GM18519 (cell line): ENCODE data around the gene TCERG1.

ENCODE experiments used
- ATAC-seq: cut with Tn5 transposase; IDR thresholded peaks from one replicate; pipeline ENCODE4 v1.9.1; 2021; ENCODE audit warnings: mild to moderate bottlenecking, moderate library complexity; ENCODE audit not compliant: unreplicated experiment, low FRiP score

The TCERG1 gene

DNA sequence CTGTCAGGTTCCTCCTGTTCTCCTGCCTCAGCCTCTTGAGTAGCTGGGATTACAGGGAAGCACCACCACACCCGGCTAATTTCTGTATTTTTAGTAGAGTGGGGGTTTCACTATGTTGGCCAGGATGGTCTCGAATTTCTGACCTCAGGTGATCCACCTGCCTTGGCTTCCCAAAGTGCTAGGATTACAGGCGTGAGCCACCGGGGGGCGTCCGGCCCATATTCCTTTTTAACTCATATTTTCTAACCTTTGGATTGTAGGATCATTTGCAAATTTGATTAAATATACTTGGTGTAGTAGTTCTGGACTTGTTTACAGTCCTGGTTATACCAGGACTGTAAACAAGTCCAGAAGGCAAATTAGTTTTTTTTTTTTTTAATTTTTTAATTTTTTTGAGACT, 4.3 kb downstream of the TCERG1 start:
- no peak for ATAC-seq

DNA sequence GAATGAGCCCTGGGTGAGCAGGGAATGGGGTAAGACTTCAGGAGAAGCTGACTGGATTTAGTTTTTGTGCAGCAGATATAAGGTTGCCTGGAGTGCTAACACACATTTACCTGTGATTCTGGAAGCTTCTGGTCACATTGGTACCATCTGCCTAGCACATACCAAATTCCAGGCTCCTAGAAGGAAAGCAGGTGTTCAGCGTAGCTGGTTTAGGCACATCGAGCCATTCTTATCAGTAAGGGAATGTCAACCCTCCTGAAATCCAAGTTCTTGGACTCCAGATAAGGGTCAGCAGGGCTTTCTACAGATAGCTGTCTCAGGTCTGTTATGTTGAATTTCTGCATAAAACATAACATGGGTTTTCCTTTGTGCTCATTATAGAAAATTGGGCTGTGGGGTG, 10.3 kb downstream of the TCERG1 start:
- no peak for ATAC-seq

DNA sequence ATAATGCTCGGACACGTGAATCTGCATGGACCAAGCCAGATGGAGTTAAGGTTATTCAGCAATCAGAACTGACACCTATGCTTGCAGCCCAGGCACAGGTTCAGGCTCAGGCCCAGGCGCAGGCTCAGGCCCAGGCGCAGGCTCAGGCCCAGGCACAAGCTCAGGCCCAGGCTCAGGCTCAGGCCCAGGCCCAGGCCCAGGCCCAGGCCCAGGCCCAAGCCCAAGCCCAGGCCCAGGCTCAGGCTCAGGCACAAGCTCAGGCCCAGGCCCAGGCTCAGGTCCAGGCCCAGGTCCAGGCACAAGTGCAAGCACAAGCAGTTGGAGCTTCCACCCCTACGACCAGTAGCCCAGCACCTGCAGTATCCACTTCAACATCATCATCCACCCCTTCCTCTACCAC, 11.8 kb downstream of the TCERG1 start:
- ATAC-seq = no peak

DNA sequence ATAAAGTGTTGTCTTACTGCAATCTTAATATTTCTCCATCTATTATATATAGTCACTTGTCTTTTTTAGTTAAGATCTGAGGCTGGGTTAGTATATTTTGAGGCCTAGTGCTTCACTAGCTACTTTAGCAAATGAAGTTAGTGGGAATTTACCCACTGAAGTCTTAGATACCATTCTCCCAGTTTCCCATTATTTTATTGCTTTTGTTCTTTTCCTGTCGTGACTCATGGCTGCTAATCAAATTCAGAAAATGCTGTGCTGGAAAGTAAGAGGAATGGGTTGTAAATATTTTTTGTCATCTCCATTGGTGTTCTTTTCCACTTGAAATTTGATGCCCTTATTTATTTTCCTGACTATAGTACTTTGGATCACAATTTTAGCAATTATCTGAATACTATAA, 14.2 kb downstream of the TCERG1 start:
- ATAC-seq = no peak

DNA sequence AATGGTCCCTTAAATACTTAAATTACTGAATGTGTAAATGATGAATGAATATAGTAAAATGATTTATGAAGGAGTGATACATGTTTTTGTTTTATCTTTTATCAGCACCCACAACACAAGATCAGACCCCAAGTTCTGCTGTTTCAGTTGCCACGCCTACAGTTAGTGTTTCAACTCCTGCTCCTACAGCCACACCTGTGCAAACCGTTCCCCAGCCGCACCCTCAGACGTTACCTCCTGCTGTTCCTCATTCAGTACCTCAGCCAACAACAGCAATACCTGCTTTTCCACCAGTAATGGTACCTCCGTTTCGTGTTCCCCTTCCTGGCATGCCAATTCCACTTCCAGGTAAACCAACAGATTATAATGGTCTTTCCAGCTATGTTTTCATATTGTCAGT, 16.3 kb downstream of the TCERG1 start:
- ATAC-seq = no peak

DNA sequence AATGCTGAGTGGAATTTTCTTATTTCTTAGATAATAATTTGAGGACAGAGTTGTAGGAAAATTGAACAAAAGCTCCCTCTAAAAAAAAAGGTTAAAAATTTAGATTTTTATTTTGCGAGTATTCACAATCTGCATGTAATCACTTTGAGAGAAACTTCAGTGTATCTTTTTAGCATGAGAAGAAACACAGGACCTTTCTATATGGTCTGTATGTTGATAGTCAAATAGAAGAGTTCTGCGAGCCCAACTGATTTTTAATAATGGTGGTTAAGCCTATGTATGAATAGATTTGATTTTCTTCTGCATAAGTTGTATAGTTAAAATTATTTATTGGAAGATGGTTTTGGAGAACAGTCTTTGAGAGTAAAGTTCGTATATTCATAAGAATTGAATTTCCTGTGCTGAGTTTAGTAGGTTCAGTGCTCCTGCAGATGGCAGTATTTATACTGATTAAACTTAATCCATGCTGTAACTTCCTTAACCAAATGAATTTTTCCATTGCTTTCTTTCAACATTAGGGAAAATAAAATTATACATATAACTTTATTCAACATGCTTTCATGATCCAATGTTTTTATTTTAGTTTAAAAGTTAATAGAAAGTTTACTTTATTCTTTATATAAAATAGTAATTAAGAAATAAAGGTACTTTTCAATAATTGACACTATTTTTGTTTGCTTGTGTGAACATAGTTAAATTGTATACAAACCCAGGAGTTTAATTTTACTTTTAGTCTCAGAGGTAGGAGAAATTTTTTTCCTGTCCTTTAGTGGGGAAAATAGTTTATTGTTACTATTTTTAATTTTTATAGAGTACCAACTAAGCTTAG, 19.6 kb downstream of the TCERG1 start:
- no peak for ATAC-seq

DNA sequence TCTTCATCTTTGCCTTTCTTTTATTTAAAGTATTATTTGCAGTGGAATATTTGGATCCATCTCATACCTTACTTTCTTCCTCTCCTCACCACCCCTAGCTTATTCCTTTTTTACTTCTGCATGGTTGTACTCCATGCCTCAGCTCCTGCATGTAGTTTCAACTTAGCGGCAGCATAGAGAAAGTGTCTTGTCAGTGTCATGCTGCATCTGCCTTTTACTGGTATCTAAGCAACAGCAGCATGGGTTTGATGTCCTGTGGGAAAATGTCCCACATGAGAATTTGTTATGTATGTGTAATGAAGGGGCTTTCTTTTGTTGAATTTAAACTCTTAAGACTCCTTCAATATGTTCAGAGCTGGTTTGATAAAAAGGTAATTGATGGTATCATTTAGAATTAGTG, 20.6 kb downstream of the TCERG1 start:
- ATAC-seq = no peak

DNA sequence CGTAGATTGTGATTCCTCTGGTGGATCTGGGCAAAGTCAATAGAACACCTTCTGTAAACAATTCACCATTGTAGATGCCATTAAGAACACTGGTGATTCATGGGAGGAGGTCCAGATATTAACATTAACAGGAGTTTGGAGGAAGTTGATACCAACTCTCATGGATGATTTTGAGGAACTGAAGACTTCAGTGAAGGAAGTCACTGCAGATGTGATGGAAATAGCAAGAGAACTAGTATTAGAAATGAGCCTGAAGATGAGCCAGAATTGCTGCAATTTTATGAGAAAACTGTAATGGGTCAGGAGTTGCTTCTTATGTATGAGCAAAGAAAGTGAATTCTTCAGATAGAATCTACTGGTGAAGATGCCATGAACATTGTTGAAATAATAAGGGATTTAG, 26.9 kb downstream of the TCERG1 start:
- ATAC-seq = no peak

DNA sequence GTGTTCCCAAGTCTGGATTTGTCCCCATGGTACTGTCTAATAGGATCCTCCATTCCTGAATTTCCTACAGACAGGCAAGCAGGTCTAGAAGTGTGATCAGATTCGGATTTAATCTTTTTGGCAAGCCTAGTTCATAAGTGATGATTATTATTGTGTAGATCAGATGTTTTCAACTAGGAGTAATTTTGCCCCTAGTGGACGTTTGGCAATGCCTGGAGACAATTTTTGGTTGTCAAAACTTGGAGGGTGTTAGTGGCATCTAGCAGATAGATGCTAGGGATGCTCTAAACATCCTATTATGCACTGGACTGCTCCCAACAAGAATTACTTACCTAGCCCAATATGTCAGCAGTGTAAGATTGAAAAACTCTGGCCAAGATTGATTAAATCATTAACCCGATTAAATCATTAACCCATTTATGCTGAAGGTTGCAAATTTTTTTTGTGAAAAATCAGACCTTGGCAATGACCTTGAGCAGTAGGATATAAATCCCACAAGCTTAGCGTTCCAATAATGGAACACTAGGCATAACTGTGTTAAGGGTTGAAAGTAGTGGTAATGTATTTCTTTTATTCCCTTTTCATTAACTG, 28.2 kb downstream of the TCERG1 start:
- ATAC-seq = no peak

DNA sequence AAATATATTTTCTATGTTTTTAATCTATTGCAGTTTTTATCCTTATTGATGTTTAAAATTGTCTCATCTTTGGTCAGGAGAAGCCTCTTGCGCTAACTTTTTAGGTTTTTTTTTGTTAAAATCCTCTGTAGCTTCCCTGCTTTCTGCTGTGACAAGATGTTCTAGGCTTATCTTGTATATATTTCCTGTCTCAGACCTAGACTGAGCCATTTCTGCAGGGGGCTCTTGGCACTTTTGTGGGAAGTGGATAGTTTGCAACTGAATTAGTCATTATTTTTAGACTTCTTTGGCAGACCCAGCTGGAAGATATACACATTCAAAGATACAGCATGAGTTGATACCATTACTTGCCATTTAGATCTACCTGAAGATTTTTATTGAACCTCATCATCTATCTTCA, 28.8 kb downstream of the TCERG1 start:
- no peak for ATAC-seq

DNA sequence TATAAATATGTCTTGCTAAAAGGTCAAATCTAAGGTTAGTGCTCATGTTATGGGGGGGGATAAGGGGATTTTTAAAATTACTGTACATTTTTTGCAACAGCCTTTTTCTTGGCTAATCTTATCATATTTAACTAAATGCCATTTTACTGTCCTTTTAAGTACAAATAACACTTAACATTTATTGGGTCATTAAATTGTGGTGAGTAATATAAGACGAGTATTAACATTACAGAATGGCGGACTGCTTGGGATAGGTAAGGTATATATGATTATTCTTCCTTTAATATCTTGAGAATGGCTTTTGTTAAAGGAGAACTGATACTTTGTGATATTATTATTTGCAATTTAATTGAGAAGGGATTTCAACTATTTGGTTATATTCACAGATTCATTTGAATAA, 35.6 kb downstream of the TCERG1 start:
- ATAC-seq = no peak

DNA sequence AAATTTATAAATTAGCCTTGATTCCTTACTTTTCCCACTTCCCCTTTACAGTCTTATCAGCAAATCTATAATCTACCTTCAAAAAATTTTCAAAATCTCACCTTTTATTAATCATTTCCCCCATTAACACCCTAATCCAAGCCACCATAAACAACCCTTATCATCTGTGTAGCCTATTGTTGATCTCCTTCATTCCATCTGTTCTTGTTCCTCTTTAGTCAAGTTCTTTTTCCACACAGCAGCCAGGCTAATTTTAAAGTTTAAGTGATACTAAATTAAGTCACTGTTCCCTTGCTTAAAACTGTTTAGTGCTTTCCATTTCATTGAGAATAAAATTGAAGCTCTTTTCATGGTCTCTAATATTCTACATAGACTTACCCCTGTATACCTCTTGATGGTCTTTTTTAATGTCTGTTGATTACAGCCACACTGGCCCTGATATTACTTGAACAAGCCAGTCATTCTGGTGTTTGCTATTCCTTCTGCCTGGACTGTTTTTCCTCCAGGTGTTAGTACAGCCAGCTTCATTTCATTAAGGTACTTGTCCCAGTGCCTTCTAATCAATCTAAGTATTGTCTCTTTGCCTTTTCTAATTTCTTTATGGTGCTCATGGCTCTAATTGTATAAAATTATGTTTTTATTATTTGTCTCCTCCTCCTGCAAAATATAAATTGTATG, 37.7 kb downstream of the TCERG1 start:
- no peak for ATAC-seq

DNA sequence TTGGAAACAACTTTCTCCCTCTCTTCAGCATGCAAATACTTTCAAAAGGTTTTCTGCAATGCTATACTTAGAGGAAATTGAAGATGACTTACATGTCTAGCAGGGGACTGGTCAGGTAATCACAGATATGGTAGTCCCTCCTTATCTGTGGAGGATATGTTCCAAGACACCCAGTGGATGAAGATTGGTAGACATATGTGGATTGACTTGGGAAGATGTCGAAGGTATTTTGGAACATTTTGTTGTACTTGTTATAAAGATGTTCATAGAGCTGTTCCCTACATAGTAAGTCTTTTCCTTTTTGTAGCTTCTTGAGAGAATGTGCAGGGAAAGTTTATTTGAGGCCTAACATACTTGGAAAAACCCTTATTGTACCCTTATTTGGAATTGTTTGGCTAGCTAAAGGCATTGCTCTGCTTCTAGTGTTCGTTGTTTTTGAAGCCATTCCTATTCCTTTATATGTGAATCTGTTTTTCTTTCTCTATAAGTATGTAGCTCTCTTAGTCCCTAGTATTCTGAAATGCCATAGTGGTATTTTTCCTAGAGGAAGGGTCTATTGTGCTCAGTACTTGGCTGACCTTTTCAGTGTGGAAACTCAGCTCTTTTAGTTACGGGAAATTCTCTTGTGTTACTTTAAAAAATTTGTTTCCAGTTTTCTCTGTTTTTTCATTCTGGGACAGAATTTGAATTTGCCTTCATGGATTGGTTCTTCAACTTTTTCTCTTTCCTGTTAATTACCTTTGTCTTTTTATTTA, 43.1 kb downstream of the TCERG1 start:
- no peak for ATAC-seq

DNA sequence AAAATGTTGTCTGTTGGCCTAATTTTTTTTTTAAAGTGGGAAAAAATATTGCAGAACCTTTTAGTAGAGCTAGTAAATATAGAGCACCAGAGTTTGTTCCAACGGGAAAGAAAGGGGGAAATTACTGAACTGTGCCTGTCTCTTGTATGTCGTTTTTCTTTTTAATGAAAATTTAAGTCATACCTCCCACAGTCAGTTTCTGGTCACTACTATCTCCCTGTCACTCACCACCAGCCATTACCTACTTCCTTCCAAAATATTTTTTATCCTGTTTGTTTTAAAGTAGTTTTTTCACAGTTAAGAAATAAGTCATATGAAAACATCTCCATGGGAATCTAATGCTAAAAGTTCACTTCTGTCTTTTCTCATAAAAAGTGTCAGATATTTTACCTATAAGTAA, 47.5 kb downstream of the TCERG1 start:
- ATAC-seq = no peak

DNA sequence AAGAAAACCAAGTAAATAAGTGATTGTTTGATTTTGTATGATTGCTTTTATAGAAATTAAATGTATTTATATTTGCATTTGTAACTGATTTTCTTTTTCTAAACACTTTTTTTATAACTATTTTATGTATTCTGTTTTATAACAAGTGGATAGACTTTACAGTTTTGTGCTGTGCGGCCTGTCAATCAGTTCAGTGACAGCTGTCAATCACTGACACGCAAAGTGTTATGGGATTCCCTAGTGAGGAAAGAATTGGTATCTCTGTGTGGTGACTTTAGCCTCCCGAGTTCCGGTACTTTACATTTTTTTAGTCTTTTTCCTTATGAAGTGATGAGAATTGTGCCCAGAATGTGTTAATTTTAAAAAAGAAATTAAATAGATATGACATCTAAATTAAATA, 52.5 kb downstream of the TCERG1 start:
- ATAC-seq = no peak

DNA sequence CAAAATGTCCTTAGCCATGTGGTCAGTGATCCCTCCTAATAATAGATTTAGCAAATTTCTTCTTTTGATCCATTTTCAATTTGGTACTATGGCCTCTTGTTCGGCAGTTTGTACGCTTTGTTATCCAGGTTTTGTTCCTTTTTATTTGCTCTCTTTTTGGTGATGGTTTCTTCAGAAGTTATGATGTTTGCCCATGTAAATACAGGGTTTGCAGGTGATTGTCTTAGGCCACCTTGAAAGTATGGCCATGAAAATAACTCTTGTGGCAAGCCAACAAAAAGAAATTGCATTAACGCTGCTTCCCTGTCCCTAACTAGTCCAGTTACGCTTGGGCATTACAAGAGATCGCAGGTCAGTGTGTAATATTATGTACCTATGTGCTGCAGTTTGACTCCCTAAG, 60.3 kb downstream of the TCERG1 start:
- no peak for ATAC-seq

DNA sequence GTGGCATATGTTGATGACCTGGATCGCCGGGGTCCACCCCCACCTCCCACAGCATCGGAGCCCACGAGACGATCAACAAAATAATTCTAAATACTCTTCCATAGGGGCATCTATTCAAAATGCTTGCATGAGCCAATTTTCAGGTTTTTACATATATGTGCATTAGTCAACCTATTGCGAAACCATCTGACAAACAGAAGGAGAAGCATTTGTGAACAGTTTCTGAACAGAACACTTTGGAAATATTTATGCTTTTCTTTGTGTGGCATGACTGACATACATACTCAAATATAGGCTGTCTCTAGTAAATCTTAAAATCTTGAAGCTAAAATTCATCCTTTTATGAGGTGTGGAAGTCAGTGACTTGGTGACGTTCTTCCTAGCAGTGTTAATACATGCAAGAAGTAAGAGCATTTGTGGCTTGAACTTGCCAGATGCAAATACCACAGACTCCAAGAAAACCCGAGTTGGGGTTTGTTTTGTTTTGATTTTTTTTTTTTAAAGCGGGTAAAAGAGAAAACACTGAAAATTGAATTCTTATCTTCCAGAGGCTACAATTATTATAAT, 63.5 kb downstream of the TCERG1 start:
- ATAC-seq = no peak

DNA sequence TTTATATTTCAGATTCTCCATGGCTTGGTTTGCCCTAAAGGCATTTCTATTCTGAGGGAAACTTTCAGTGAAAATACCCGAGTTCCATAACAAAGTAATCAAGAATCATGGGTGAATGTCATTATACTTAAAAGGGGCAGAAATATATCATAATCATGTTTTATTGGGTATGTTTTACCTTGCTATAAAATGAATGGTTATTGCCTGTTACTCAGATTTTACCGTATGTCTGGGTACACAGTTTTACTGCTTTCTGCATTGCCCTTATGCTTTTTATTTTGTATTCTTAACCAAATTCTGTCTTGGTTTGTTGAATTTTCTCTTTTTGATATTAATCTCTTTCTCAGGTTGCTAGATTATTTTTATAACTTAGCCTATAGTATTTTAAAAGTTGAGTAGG, 66.3 kb downstream of the TCERG1 start:
- no peak for ATAC-seq

DNA sequence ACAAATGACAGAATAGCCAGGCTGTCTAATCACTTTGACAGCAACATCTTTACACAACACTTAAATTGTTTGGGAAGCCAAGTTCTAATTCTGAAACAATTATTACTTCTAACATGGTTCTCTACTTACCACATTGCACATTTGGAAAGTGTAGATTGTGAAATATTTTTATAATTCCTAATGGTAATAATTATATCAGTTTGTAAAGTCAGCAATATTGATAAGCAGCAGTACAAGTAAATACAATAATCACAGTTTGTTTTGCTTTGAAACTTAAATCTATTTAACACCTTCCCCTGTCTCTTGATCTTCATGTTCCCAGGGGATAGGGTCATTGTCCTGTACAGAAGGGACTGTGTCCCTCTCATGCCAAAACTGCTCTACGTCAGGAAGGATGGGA, 67.4 kb downstream of the TCERG1 start:
- ATAC-seq = no peak

DNA sequence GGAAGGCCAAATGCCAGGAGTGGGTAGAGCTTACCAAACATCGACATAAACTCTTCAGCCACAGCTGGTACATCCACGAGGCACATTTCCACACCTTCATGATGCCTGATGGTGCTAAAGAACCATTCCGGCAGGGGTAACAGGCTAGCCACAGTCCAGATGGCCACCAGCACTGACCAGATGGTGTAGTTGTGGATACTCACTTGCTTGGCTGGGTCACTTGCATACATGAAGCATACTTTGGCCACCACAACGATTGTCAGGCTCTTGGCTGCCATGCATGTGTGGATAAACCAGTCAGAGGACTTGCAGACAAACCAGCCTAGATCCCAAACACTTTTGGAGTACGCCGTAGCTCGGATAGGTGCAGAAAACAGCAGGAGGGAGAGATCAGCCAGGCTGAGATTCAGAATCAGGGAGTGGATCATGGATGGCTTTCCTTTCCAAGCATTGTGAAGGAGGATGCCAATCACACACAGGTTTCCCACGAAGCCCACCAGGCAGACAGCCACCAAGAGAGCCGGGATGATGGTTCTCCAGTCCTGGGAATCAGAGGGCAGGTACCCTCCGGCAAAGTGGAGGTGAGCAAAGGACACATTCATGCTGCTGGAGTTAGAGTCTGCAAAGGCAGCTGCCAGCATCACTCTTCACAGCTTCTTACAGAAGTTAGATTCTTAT, 68.5 kb downstream of the TCERG1 start:
- no peak for ATAC-seq
